SK-N-MC (cell line): ENCODE results near the gene MTHFD1.
"Not testable (repeated sequence)": the region's sequence is repeated elsewhere in the genome, so short reads cannot be mapped to it uniquely, and the experiment has no call there.

Experiments
- DNase-seq: peaks from one replicate; pipeline ENCODE4 v3.0.0-alpha.2; 2011; ENCODE audit warnings: low read depth, low spot score
- H3K27ac ChIP-seq: fragments of 200-600 bp; sonication (generic); 2 replicates; pipeline ENCODE4 v1.5.1; 2016; ENCODE audit warnings: mixed run types
- H3K36me3 ChIP-seq: fragments of 200-600 bp; sonication (generic); 2 replicates; pipeline ENCODE4 v1.6.1; 2017; ENCODE audit warnings: antibody characterized with exemption, low read length, mixed read lengths; ENCODE audit not compliant: insufficient read depth
- H3K4me3 ChIP-seq: fragments of 200-600 bp; sonication (generic); 2 replicates; pipeline ENCODE4 v1.5.1; 2016
- H3K9ac ChIP-seq: fragments of 200-600 bp; sonication (generic); 2 replicates; pipeline ENCODE4 v1.8.0; 2017; ENCODE audit warnings: mixed run types, mixed read lengths; ENCODE audit not compliant: insufficient read length
- H3K9me3 ChIP-seq: fragments of 200-600 bp; sonication (generic); 2 replicates; pipeline ENCODE4 v1.6.1; 2017; ENCODE audit warnings: low read depth, mild to moderate bottlenecking, antibody characterized with exemption, low read length, moderate library complexity, mixed read lengths
- EZH2 ChIP-seq: fragments of 200-600 bp; sonication (generic); IDR thresholded peaks from one replicate; pipeline ENCODE4 v1.6.1; 2017; ENCODE audit warnings: antibody characterized with exemption
- FOXP2 ChIP-seq: optimal IDR thresholded peaks from 2 replicates; pipeline ENCODE3; 2011; ENCODE audit warnings: mild to moderate bottlenecking, moderate library complexity; ENCODE audit not compliant: insufficient read depth; ENCODE audit errors: extremely low read length, control extremely low read depth
- POLR2AphosphoS5 ChIP-seq: IDR thresholded peaks from 2 replicates; pipeline ENCODE4 v1.6.1; 2012; ENCODE audit warnings: mild to moderate bottlenecking, low read depth, low read length, borderline replicate concordance

Gene MTHFD1

DNA sequence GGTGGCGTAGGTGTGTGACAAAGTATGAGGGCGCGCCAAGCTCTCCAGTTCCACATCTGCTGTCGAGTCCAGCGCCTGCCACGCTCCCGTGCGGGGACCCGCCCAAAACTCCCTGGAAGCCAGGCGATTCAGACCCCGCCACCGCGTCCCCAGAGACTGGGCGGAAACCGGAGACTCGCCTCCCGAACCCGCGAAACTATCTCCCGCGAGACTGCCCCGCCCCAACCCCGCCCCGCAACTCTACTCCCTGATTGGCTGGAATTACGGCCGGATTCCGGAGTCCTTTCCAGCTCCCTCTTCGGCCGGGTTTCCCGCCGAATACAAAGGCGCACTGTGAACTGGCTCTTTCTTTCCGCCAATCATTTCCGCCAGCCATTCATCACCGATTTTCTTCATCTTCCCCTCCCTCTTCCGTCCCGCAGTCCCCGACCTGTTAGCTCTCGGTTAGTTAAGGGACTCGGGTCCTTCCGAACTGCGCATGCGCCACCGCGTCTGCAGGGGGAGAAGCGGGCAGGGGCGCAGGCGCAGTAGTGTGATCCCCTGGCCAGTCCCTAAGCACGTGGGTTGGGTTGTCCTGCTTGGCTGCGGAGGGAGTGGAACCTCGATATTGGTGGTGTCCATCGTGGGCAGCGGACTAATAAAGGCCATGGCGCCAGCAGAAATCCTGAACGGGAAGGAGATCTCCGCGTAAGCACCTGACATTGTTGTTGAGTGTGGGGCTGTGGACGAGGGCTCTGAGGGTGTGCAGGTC lies at the start of gene MTHFD1:
Gene MTHFD1 (plus strand): TSS at position 572 of the 751 bp plus-strand sequence. CDS start 75 bp downstream, at position 647.
- H3K9ac ChIP-seq: peak within 1 kb of the TSS; percentile 98
- peaks cover 33% of the 10 kb centered on the region for H3K36me3 ChIP-seq
- TF ChIP-seq FOXP2 (no peak), POLR2AphosphoS5 (peak; percentile 80), EZH2 (no peak)
- H3K4me3 ChIP-seq: peak within 1 kb of the TSS; percentile 96
- H3K27ac ChIP-seq: peak within 1 kb of the TSS; percentile 92
- peak; percentile 97 for DNase-seq
- no peaks in the 10 kb centered on the region for H3K9me3 ChIP-seq

DNA sequence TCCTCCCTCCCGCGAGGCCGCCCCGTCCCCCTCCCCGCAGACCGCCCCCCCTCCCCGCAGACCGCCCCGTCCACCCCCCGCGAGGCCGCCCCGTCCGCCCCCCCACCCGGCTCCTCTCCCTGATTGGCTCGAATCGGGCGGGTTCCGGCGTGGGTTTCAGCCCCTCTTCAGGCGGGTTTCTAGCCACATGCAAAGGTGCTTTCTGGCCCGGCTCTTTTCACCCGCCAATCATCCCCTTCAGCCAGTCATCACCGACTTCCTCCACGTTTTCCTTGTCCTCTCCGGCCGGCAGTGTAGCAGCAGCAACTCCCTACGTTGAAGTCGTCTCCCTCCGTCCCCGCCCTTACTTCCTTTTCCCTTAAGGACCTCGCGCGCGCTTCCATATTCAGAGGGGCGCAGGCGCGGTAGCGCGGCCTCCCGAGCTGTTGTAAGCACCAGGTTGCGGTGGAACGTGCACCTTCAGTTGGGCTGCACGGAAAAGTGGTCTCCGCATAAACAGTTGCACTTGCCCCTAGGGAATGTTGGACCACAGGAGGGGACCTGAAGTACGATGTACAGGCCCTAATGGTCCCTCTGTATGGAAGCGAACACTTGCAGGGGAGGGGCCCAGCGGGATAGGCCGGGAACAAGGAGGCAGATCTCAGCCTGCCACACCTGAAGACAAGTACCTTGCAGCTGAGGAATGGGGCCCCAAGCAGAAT lies 49.4 kb upstream of the MTHFD1 start:
- Histone ChIP-seq H3K27ac (peak overlapping the region; percentile 77), H3K9ac (peak overlapping the region; percentile 59), H3K4me3 (peak overlapping the region; percentile 98), H3K36me3 (no peaks in the 10 kb centered on the region), H3K9me3 (0 out of 2 replicates have a peak, but pooled peaks cover 2% of the 10 kb centered on the region)
- TF ChIP-seq POLR2AphosphoS5 (peak; percentile 93), FOXP2 (peak; percentile 22), EZH2 (no peak)
- DNase-seq: peak; percentile 94

DNA sequence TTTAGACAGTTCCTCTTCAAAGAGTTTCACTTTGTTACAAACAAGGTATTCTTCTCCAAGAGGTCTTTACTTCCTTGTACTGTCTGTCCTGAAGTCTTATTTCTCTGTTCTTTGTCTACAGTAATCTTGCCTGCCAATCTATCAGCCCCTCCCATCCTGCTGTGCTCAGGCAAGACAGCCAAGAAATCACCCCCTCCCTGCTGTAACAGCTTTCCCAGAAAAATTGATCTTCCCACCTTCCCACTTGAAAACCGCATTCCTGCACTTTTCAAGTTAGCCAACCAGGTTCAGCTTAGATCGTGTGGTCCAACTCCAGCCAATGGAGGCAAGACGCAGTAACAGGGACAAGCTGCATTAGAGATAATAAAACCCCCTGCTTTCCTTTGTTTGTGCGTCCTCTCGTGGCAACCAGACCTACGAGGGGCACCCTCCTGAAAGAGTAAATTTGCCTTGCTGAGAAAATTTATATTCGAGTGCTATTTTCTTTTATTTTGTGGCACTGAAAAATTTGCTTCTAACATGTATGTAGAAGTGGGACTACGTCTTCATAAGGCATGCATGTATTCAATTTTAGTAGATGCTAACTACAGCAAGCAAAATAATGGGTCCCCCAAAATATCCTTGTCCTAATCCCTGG lies 47.5 kb upstream of the MTHFD1 start:
- 0 out of 2 replicates have a peak, but pooled peaks cover 2% of the 10 kb centered on the region for H3K9me3 ChIP-seq
- H3K36me3 ChIP-seq: no peaks in the 10 kb centered on the region
- TF ChIP-seq EZH2 (no peak), FOXP2 (no peak), POLR2AphosphoS5 (no peak)
- H3K27ac ChIP-seq: no peak overlapping the region
- no peak for DNase-seq
- no peak overlapping the region for H3K9ac ChIP-seq
- H3K4me3 ChIP-seq: no peak overlapping the region

DNA sequence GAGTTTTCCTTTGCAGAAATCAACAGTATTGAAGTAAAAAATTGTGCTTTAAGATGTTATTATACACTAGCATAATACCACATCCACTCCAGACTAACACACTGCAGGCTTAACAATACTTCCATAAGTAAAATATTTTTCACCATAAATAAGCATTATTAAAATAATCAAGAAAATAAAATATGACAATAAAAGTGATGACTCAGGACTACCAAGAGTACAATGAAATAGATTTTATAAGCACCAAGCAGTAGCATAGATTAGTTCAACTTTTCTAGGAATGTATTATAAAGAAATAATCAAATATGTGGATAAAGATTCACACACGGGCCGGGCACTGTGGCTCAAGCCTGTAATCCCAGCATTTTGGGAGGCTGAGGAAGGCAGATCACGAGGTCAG lies 40.4 kb upstream of the MTHFD1 start:
- no peaks in the 10 kb centered on the region for H3K9me3 ChIP-seq
- no peak for DNase-seq
- no peak for TF ChIP-seq POLR2AphosphoS5
- TF ChIP-seq FOXP2: no peak
- no peak for TF ChIP-seq EZH2
- no peak overlapping the region for H3K4me3 ChIP-seq
- H3K27ac ChIP-seq: no peak overlapping the region
- H3K9ac ChIP-seq: no peak overlapping the region
- no peaks in the 10 kb centered on the region for H3K36me3 ChIP-seq

DNA sequence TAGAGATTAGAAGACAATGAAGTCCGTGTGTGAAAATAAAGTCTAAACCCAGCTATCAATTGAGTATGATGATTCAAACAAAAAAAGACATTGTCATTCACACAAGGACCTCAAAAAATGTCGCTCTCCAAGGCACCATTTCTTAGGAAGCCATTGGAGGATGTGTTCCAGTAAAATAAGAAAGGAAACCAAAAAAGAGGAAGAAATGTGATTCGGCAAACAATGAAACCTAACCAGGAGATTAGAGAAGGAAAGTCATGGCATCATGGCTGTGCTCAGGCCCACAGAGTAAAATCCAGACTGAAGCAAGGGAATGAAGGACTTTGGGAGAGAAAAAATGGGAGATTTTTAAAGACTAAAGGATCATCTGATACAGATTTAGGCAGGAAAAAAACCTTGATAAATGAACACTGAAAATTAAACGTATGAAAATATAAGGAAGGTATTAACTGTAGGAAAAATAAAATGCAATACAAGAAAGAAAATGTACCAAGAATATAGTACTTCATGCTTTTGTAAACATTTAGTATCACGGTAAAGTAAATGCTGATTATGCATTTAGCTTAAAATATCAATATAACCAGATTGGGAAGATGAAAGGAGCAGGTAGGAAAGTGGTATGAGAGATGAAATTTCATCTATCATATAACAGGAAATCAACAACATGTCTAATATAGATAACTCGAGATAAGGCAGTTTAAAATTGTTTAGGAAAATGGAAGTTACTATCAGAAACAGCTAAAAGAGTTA lies 38.2 kb upstream of the MTHFD1 start:
- H3K36me3 ChIP-seq: no peaks in the 10 kb centered on the region
- TF ChIP-seq FOXP2 (no peak), POLR2AphosphoS5 (no peak), EZH2 (no peak)
- no peak for DNase-seq
- H3K27ac ChIP-seq: no peak overlapping the region
- no peak overlapping the region for H3K9ac ChIP-seq
- no peak overlapping the region for H3K4me3 ChIP-seq
- no peaks in the 10 kb centered on the region for H3K9me3 ChIP-seq

DNA sequence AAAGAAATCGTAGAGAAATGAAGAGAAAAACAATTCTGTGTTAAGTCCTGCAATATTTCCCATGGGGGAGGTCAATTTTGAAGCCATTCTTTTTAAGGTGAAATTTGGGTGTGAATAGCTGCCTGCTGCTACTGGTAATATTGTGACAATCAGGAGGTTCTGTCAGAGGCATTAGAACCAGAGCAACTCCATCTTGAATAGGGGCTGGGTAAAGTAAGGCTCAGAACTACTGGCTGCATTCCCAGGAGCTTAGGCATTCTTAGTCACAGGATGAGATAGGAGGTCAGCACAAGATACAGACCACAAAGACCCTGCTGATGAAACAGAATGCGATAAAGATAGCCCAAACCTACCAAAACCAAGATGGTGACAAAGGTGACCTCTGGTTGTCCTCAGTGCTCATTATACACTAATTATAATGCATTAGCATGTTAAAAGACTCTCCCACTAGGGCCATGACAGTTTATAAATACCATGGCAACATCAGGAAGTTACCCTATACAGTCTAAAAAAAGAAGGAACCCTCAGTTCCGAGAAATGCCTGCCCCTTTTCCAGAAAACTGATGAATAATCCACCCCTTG lies 24.8 kb upstream of the MTHFD1 start:
- H3K4me3 ChIP-seq: no peak overlapping the region
- DNase-seq: no peak
- TF ChIP-seq POLR2AphosphoS5: no peak
- no peak for TF ChIP-seq FOXP2
- TF ChIP-seq EZH2: no peak

DNA sequence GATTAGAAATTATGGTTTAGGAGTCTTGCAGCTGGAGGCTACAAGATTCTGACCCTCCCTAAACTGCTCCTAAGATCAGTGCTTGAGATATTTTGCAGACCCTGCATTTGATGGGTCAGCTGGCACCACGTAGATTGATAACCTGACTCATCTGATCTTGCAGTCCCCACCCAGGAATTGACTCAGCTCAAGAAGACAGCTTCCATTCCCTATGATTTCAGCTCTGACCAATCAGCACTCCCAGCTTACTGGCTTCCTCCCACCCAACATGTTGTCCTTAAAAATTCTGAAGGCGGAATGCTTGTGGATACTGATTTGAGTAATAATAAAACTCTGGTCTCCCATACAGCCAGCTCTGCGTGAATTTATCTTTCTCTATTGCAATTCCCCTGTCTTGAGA lies 23.2 kb upstream of the MTHFD1 start:
- Histone ChIP-seq H3K27ac (no peak overlapping the region), H3K36me3 (no peaks in the 10 kb centered on the region), H3K9me3 (no peaks in the 10 kb centered on the region), H3K9ac (no peak overlapping the region), H3K4me3 (no peak overlapping the region)
- TF ChIP-seq FOXP2: no peak
- TF ChIP-seq EZH2: no peak
- TF ChIP-seq POLR2AphosphoS5: no peak
- no peak for DNase-seq

More for the DNA sequence above, 24.8 kb upstream of the MTHFD1 start:
- no peaks in the 10 kb centered on the region for H3K9me3 ChIP-seq
- no peak overlapping the region for H3K27ac ChIP-seq
- no peaks in the 10 kb centered on the region for H3K36me3 ChIP-seq
- no peak overlapping the region for H3K9ac ChIP-seq

DNA sequence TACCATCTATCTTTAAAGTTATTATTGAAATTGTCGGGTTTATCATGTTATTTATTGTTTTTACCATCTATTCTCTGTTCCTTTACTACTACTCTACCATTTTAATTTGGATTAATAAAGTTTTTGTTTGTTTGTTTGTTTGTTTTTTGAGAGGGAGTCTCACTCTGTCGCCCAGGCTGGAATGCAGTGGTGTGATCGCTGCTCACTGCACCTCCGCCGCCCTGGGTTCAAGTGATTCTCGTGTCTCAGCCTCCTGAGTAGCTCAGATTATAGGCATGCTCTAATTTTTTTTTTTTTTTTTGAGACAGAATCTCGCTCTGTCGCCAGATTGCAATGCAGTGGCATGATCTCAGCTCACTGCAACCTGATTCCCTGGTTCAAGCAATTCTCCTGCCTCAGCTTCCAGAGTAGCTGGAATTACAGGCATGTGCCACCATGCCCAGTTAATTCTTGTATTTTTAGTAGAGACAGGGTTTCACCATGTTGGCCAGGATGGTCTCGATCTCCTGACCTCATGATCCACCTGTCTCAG lies 22.7 kb upstream of the MTHFD1 start:
- H3K4me3 ChIP-seq, H3K27ac ChIP-seq, H3K9ac ChIP-seq, H3K9me3 ChIP-seq, H3K36me3 ChIP-seq, DNase-seq: not testable (repeated sequence)
